ENCODE results near the gene GATAD2B.

DNA sequence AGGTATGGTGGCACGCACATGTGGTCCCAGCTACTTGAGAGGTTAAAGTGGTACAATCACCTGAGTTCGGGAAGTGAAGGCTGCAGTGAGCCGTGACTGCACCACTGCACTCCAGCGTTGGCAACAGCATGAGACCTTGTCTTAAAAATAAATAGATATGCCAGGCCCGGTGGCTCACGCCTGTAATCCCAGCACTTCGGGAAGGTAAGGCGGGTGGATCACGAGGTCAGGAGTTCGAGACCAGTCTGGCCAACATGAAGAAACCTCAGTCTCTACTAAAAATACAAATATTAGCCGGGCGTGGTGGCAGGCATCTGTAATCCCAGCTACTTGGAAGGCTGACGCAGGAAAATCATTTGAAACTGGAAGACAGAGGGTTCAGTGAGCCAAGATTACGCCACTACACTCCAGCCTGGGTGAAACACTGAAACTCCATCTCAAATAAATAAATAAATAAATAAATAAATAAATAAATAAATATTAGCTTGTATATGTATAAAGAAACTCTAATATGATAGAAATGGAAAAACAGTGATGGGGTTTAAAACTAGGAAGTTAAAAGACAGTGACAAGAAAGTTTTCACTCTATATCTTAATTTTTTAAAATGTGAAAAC lies 18.8 kb downstream of the GATAD2B start:
- TF ChIP-seq, protein P1, sequence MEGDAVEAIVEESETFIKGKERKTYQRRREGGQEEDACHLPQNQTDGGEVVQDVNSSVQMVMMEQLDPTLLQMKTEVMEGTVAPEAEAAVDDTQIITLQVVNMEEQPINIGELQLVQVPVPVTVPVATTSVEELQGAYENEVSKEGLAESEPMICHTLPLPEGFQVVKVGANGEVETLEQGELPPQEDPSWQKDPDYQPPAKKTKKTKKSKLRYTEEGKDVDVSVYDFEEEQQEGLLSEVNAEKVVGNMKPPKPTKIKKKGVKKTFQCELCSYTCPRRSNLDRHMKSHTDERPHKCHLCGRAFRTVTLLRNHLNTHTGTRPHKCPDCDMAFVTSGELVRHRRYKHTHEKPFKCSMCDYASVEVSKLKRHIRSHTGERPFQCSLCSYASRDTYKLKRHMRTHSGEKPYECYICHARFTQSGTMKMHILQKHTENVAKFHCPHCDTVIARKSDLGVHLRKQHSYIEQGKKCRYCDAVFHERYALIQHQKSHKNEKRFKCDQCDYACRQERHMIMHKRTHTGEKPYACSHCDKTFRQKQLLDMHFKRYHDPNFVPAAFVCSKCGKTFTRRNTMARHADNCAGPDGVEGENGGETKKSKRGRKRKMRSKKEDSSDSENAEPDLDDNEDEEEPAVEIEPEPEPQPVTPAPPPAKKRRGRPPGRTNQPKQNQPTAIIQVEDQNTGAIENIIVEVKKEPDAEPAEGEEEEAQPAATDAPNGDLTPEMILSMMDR (IDR thresholded peaks at IDR 0.05) = no peak
- no peak for TF ChIP-seq POLR2A (IDR thresholded peaks at IDR 0.05)

Measured in esophagus squamous epithelium (tissue), 4 donors.